ENCODE measurements around the gene MYL6B. TPM values are rescaled to one million over a fixed set of nuclear protein-coding genes. Genes with fewer than 3 reads are reported as not detected.

Gene MYL6B
- polyA plus RNA-seq, 1 experiment, result 75.4 TPM

DNA sequence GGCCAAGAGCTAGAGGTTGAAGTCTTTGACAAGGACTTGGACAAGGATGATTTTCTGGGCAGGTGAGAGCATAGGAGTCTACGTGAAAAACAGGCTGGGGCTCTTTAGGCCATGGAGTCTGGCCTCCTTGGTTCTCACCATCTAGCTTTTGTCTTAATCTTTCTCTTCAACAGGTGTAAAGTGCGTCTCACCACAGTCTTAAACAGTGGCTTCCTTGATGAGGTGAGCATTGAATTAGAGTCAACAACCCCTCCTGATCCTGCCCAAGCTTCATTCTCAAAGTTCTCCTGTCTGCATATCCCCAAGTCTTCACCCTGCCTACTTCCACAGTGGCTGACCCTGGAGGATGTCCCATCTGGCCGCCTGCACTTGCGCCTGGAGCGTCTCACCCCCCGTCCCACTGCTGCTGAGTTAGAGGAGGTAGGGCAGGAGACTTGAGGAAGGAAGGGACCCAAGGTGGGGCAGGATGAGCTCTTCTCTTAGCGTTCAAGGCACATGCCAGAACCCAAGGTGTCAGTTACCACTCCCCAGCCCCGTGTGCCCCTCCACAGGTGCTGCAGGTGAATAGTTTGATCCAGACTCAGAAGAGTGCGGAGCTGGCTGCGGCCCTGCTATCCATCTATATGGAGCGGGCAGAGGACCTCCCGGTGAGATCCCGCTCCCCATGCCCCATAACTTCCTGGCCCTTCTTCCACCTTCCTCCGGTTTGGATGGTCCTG, 14.4 kb upstream of the MYL6B start:
- H3K4me3 ChIP-seq (ENCODE audit: low read depth, low read length), result no peak overlapping the region
- peaks cover 40% of the 10 kb centered on the region for H3K36me3 ChIP-seq (ENCODE audit: control insufficient read depth, insufficient read depth, low read length)
- ChIA-PET CTCF (interaction anchor here (1.1 to 1.2 kb wide), 2 partner anchors 10 to 51 kb away, joined by 3 to 4 read pairs; partner anchors contain the start of genes ESYT1 and SMARCC2), POLR2A (no interaction called here)
- no peak for DNase-seq (ENCODE audit: low read depth)
- H3K27me3 ChIP-seq (ENCODE audit: control insufficient read depth, insufficient read depth, low read length), result no peaks in the 10 kb centered on the region
- TF ChIP-seq, protein P1, sequence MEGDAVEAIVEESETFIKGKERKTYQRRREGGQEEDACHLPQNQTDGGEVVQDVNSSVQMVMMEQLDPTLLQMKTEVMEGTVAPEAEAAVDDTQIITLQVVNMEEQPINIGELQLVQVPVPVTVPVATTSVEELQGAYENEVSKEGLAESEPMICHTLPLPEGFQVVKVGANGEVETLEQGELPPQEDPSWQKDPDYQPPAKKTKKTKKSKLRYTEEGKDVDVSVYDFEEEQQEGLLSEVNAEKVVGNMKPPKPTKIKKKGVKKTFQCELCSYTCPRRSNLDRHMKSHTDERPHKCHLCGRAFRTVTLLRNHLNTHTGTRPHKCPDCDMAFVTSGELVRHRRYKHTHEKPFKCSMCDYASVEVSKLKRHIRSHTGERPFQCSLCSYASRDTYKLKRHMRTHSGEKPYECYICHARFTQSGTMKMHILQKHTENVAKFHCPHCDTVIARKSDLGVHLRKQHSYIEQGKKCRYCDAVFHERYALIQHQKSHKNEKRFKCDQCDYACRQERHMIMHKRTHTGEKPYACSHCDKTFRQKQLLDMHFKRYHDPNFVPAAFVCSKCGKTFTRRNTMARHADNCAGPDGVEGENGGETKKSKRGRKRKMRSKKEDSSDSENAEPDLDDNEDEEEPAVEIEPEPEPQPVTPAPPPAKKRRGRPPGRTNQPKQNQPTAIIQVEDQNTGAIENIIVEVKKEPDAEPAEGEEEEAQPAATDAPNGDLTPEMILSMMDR (IDR thresholded peaks at IDR 0.05; ENCODE audit: insufficient read depth, low read depth, low read length), result no peak

GRCh38 chr12:56141946-56142784, 10.2 kb upstream of the MYL6B start:
- TF ChIP-seq, protein P1 (IDR thresholded peaks at IDR 0.05; ENCODE audit: insufficient read depth, low read depth, low read length), result no peak
- ChIA-PET CTCF (interaction anchor here (1.5 to 4.0 kb wide), 4 partner anchors 10 to 16 kb away, joined by 3 to 21 read pairs (median 5); partner anchors contain the start of genes ESYT1 and MYL6B), POLR2A (no interaction called here)
- Histone ChIP-seq H3K27me3 (ENCODE audit: control insufficient read depth, insufficient read depth, low read length) (no peaks in the 10 kb centered on the region), H3K4me3 (ENCODE audit: low read depth, low read length) (no peak overlapping the region), H3K36me3 (ENCODE audit: control insufficient read depth, insufficient read depth, low read length) (peaks cover 31% of the 10 kb centered on the region)
- DNase-seq (ENCODE audit: low read depth), result no peak

DNA sequence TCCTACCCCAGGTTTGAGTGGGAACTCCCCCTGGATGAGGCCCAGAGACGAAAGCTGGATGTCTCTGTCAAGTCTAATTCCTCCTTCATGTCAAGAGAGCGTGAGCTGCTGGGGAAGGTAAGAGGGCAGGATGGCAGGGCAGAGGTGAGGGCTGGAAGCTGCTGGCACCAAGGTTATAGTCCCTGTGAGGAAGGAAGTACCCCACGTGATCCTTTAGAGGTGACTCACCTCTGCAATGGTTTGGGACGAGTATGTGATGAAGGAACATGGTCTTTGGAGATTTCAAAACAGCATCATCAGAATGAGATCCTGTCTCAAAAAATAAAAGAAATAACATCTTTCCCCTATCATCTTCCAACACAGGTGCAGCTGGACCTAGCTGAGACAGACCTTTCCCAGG, 9.2 kb upstream of the MYL6B start:
- TF ChIP-seq, protein P1 (IDR thresholded peaks at IDR 0.05; ENCODE audit: insufficient read depth, low read depth, low read length), result no peak
- no peak overlapping the region for H3K4me3 ChIP-seq (ENCODE audit: low read depth, low read length)
- no peak for DNase-seq (ENCODE audit: low read depth)
- CTCF ChIA-PET, result interaction anchor here (1.5 to 4.0 kb wide), 5 partner anchors 9 to 46 kb away, joined by 3 to 21 read pairs (median 7); partner anchors contain the start of genes ESYT1, MYL6B and SMARCC2
- H3K27me3 ChIP-seq (ENCODE audit: control insufficient read depth, insufficient read depth, low read length), result no peaks in the 10 kb centered on the region
- H3K36me3 ChIP-seq (ENCODE audit: control insufficient read depth, insufficient read depth, low read length), result peaks cover 22% of the 10 kb centered on the region
- POLR2A ChIA-PET, result interaction anchor here (0.6 kb wide), 1 partner anchor 24 kb away, joined by 3 read pairs; no protein-coding TSS in a partner anchor

- TF ChIP-seq, protein P1 (IDR thresholded peaks at IDR 0.05; ENCODE audit: insufficient read depth, low read depth, low read length), result no peak
- H3K4me3 ChIP-seq (ENCODE audit: low read depth, low read length), result no peak overlapping the region
- no peaks in the 10 kb centered on the region for H3K27me3 ChIP-seq (ENCODE audit: control insufficient read depth, insufficient read depth, low read length)
- POLR2A ChIA-PET, result interaction anchor here (0.6 kb wide), 1 partner anchor 24 kb away, joined by 3 read pairs; no protein-coding TSS in a partner anchor
- peaks cover 21% of the 10 kb centered on the region for H3K36me3 ChIP-seq (ENCODE audit: control insufficient read depth, insufficient read depth, low read length)
- DNase-seq (ENCODE audit: low read depth), result no peak
- CTCF ChIA-PET, result interaction anchor here (0.9 to 4.0 kb wide), 4 partner anchors 16 to 46 kb away, joined by 3 to 21 read pairs (median 6); partner anchors contain the start of genes ESYT1 and SMARCC2
Observed at GRCh38 chr12:56143870-56144269, 8.5 kb upstream of the MYL6B start.

GRCh38 chr12:56145217-56145616, 7.2 kb upstream of the MYL6B start:
- CTCF ChIA-PET, result interaction anchor here (4.0 kb wide), 1 partner anchor 19 kb away, joined by 21 read pairs; no protein-coding TSS in a partner anchor
- POLR2A ChIA-PET, result no interaction called here

More at GRCh38 chr12:56145217-56145616, 7.2 kb upstream of the MYL6B start:
- Histone ChIP-seq H3K27me3 (ENCODE audit: control insufficient read depth, insufficient read depth, low read length) (no peaks in the 10 kb centered on the region), H3K36me3 (ENCODE audit: control insufficient read depth, insufficient read depth, low read length) (peaks cover 21% of the 10 kb centered on the region), H3K4me3 (ENCODE audit: low read depth, low read length) (no peak overlapping the region)
- TF ChIP-seq, protein P1 (IDR thresholded peaks at IDR 0.05; ENCODE audit: insufficient read depth, low read depth, low read length), result no peak
- no peak for DNase-seq (ENCODE audit: low read depth)

All from BJ (cell line).